Measurements from ENCODE around the gene PXMP2.

PXMP2 gene

GRCh38 chr12:132664206-132665148, 22.9 kb upstream of the PXMP2 start:
- H3K36me3 ChIP-seq (ENCODE audit: control insufficient read depth in 1 of 2, insufficient read depth in 2 of 2, low read length in 2 of 2), result peaks cover 79 to 86% of the 10 kb centered on the region in 2 experiments
- no peak overlapping the region for H4K8ac ChIP-seq (ENCODE audit: low read depth, low read length)
- H3K79me1 ChIP-seq (ENCODE audit: low read length), result no peaks in the 10 kb centered on the region
- no peak overlapping the region for H2BK5ac ChIP-seq (ENCODE audit: low read depth, low read length, poor library complexity)
- no peak overlapping the region for H3K14ac ChIP-seq (ENCODE audit: low read length)
- no CpG with 5 or more reads among the region's 21 CpGs for WGBS (ENCODE audit: extremely low coverage, insufficient coverage, insufficient read length)
- no peak overlapping the region for H3K4ac ChIP-seq (ENCODE audit: low read depth, low read length)
- no peak overlapping the region for H3K18ac ChIP-seq (ENCODE audit: low read length)
- H4K91ac ChIP-seq (ENCODE audit: low read depth, low read length), result no peak overlapping the region
- no peaks in the 10 kb centered on the region for H3K27me3 ChIP-seq (ENCODE audit: insufficient read depth, low read length)
- no peaks in the 10 kb centered on the region for H3K79me2 ChIP-seq (ENCODE audit: control insufficient read depth, insufficient read depth, low read length, poor library complexity)
- H3K4me3 ChIP-seq (ENCODE audit: low read depth, low read length), result no peak overlapping the region
- no peak overlapping the region for H2BK12ac ChIP-seq (ENCODE audit: low read length)
- H3K9me3 ChIP-seq (ENCODE audit: insufficient read depth, low read depth, low read length), result peaks cover 3% of the 10 kb centered on the region
- H2AFZ ChIP-seq (ENCODE audit: insufficient read depth, low read length, poor library complexity), result no peak overlapping the region
- no peak for DNase-seq
- no peak overlapping the region for H3K23ac ChIP-seq (ENCODE audit: low read length)
- no peak overlapping the region for H2BK120ac ChIP-seq (ENCODE audit: insufficient read depth, low read length, poor library complexity)
- H3K27ac ChIP-seq (ENCODE audit: low read depth, low read length), result no peak overlapping the region
- H2AK5ac ChIP-seq (ENCODE audit: low read length), result no peak overlapping the region
- no peaks in the 10 kb centered on the region for H3K4me1 ChIP-seq (ENCODE audit: control insufficient read depth in 1 of 2, insufficient read depth in 2 of 2, low read length in 2 of 2)
- H4K12ac ChIP-seq (ENCODE audit: low read depth, low read length), result no peak overlapping the region
- no peak overlapping the region for H3K9ac ChIP-seq (ENCODE audit: low read length)
- H3K4me2 ChIP-seq (ENCODE audit: low read length), result no peak overlapping the region

- no peak overlapping the region for H2BK120ac ChIP-seq (ENCODE audit: insufficient read depth, low read length, poor library complexity)
- H3K9me3 ChIP-seq (ENCODE audit: insufficient read depth, low read depth, low read length), result peaks cover 3% of the 10 kb centered on the region
- H4K12ac ChIP-seq (ENCODE audit: low read depth, low read length), result no peak overlapping the region
- no peak overlapping the region for H3K18ac ChIP-seq (ENCODE audit: low read length)
- H3K4me2 ChIP-seq (ENCODE audit: low read length), result no peak overlapping the region
- H3K79me2 ChIP-seq (ENCODE audit: control insufficient read depth, insufficient read depth, low read length, poor library complexity), result no peaks in the 10 kb centered on the region
- no peaks in the 10 kb centered on the region for H3K79me1 ChIP-seq (ENCODE audit: low read length)
- H3K23ac ChIP-seq (ENCODE audit: low read length), result no peak overlapping the region
- no peak overlapping the region for H3K4ac ChIP-seq (ENCODE audit: low read depth, low read length)
- H4K8ac ChIP-seq (ENCODE audit: low read depth, low read length), result no peak overlapping the region
- H3K27me3 ChIP-seq (ENCODE audit: insufficient read depth, low read length), result no peaks in the 10 kb centered on the region
- no peak overlapping the region for H4K91ac ChIP-seq (ENCODE audit: low read depth, low read length)
- H2BK12ac ChIP-seq (ENCODE audit: low read length), result no peak overlapping the region
- no peak overlapping the region for H3K4me3 ChIP-seq (ENCODE audit: low read depth, low read length)
- peaks cover 81 to 86% of the 10 kb centered on the region in 2 experiments for H3K36me3 ChIP-seq (ENCODE audit: control insufficient read depth in 1 of 2, insufficient read depth in 2 of 2, low read length in 2 of 2)
- H2AK5ac ChIP-seq (ENCODE audit: low read length), result no peak overlapping the region
- H2AFZ ChIP-seq (ENCODE audit: insufficient read depth, low read length, poor library complexity), result no peak overlapping the region
- no peak overlapping the region for H2BK5ac ChIP-seq (ENCODE audit: low read depth, low read length, poor library complexity)
- no peak overlapping the region for H3K14ac ChIP-seq (ENCODE audit: low read length)
- no peak overlapping the region for H3K9ac ChIP-seq (ENCODE audit: low read length)
- H3K4me1 ChIP-seq (ENCODE audit: control insufficient read depth in 1 of 2, insufficient read depth in 2 of 2, low read length in 2 of 2), result no peaks in the 10 kb centered on the region
- no CpG with 5 or more reads among the region's 13 CpGs for WGBS (ENCODE audit: extremely low coverage, insufficient coverage, insufficient read length)
- H3K27ac ChIP-seq (ENCODE audit: low read depth, low read length), result no peak overlapping the region
- no peak for DNase-seq
Measured at GRCh38 chr12:132665149-132665491, 22.3 kb upstream of the PXMP2 start.

GRCh38 chr12:132665794-132666193, 21.6 kb upstream of the PXMP2 start:
- no CpG with 5 or more reads among the region's 6 CpGs for WGBS (ENCODE audit: extremely low coverage, insufficient coverage, insufficient read length)
- H3K9me3 ChIP-seq (ENCODE audit: insufficient read depth, low read depth, low read length), result peaks cover 3% of the 10 kb centered on the region
- no peak overlapping the region for H3K9ac ChIP-seq (ENCODE audit: low read length)

GRCh38 chr12:132668191-132669088, 18.9 kb upstream of the PXMP2 start:
- H3K4me3 ChIP-seq (ENCODE audit: low read depth, low read length), result no peak overlapping the region
- H2AFZ ChIP-seq (ENCODE audit: insufficient read depth, low read length, poor library complexity), result no peak overlapping the region
- H3K4ac ChIP-seq (ENCODE audit: low read depth, low read length), result no peak overlapping the region
- no peak overlapping the region for H4K8ac ChIP-seq (ENCODE audit: low read depth, low read length)
- H3K27ac ChIP-seq (ENCODE audit: low read depth, low read length), result no peak overlapping the region
- peaks cover 75 to 76% of the 10 kb centered on the region in 2 experiments for H3K36me3 ChIP-seq (ENCODE audit: control insufficient read depth in 1 of 2, insufficient read depth in 2 of 2, low read length in 2 of 2)
- no peaks in the 10 kb centered on the region for H3K27me3 ChIP-seq (ENCODE audit: insufficient read depth, low read length)
- DNase-seq, result no peak
- no CpG with 5 or more reads among the region's 30 CpGs for WGBS (ENCODE audit: extremely low coverage, insufficient coverage, insufficient read length)
- no peak overlapping the region for H3K4me2 ChIP-seq (ENCODE audit: low read length)
- H2BK12ac ChIP-seq (ENCODE audit: low read length), result no peak overlapping the region
- H2AK5ac ChIP-seq (ENCODE audit: low read length), result no peak overlapping the region
- no peaks in the 10 kb centered on the region for H3K4me1 ChIP-seq (ENCODE audit: control insufficient read depth in 1 of 2, insufficient read depth in 2 of 2, low read length in 2 of 2)
- H3K14ac ChIP-seq (ENCODE audit: low read length), result no peak overlapping the region
- no peak overlapping the region for H3K18ac ChIP-seq (ENCODE audit: low read length)
- peaks cover 5% of the 10 kb centered on the region for H3K9me3 ChIP-seq (ENCODE audit: insufficient read depth, low read depth, low read length)
- H2BK120ac ChIP-seq (ENCODE audit: insufficient read depth, low read length, poor library complexity), result no peak overlapping the region
- H3K9ac ChIP-seq (ENCODE audit: low read length), result no peak overlapping the region
- H4K12ac ChIP-seq (ENCODE audit: low read depth, low read length), result no peak overlapping the region
- no peak overlapping the region for H4K91ac ChIP-seq (ENCODE audit: low read depth, low read length)
- no peaks in the 10 kb centered on the region for H3K79me1 ChIP-seq (ENCODE audit: low read length)
- H3K79me2 ChIP-seq (ENCODE audit: control insufficient read depth, insufficient read depth, low read length, poor library complexity), result no peaks in the 10 kb centered on the region
- no peak overlapping the region for H3K23ac ChIP-seq (ENCODE audit: low read length)
- H2BK5ac ChIP-seq (ENCODE audit: low read depth, low read length, poor library complexity), result no peak overlapping the region

More at GRCh38 chr12:132665794-132666193, 21.6 kb upstream of the PXMP2 start:
- H3K27me3 ChIP-seq (ENCODE audit: insufficient read depth, low read length), result no peaks in the 10 kb centered on the region
- no peak overlapping the region for H3K4ac ChIP-seq (ENCODE audit: low read depth, low read length)
- no peak overlapping the region for H2AFZ ChIP-seq (ENCODE audit: insufficient read depth, low read length, poor library complexity)
- no peak overlapping the region for H2AK5ac ChIP-seq (ENCODE audit: low read length)
- H3K79me2 ChIP-seq (ENCODE audit: control insufficient read depth, insufficient read depth, low read length, poor library complexity), result no peaks in the 10 kb centered on the region
- no peaks in the 10 kb centered on the region for H3K79me1 ChIP-seq (ENCODE audit: low read length)
- peaks cover 76 to 80% of the 10 kb centered on the region in 2 experiments for H3K36me3 ChIP-seq (ENCODE audit: control insufficient read depth in 1 of 2, insufficient read depth in 2 of 2, low read length in 2 of 2)
- no peaks in the 10 kb centered on the region for H3K4me1 ChIP-seq (ENCODE audit: control insufficient read depth in 1 of 2, insufficient read depth in 2 of 2, low read length in 2 of 2)
- H4K91ac ChIP-seq (ENCODE audit: low read depth, low read length), result no peak overlapping the region
- H3K23ac ChIP-seq (ENCODE audit: low read length), result no peak overlapping the region
- no peak overlapping the region for H2BK12ac ChIP-seq (ENCODE audit: low read length)
- H3K4me2 ChIP-seq (ENCODE audit: low read length), result no peak overlapping the region
- H3K14ac ChIP-seq (ENCODE audit: low read length), result no peak overlapping the region
- H2BK5ac ChIP-seq (ENCODE audit: low read depth, low read length, poor library complexity), result no peak overlapping the region
- no peak overlapping the region for H3K18ac ChIP-seq (ENCODE audit: low read length)
- no peak for DNase-seq
- H3K27ac ChIP-seq (ENCODE audit: low read depth, low read length), result no peak overlapping the region
- no peak overlapping the region for H4K8ac ChIP-seq (ENCODE audit: low read depth, low read length)
- H3K4me3 ChIP-seq (ENCODE audit: low read depth, low read length), result no peak overlapping the region
- no peak overlapping the region for H4K12ac ChIP-seq (ENCODE audit: low read depth, low read length)
- no peak overlapping the region for H2BK120ac ChIP-seq (ENCODE audit: insufficient read depth, low read length, poor library complexity)

Measured in trophoblast cell (in vitro differentiated cells and primary cell).